GM18951 (cell line): ENCODE results near the gene OSGIN1.

Source experiments
- POLR2A ChIP-seq: IDR thresholded peaks from 4 replicates; pipeline ENCODE4 v1.6.1; 2011; ENCODE audit warnings: mild to moderate bottlenecking; ENCODE audit not compliant: insufficient read length, insufficient read depth; ENCODE audit errors: extremely low read depth
- in situ Hi-C: fragments of 300-500 bp; cut with MboI; formaldehyde crosslinking; loops from one replicate; pipeline ENCODE4 v1.12.0; 2022; ENCODE audit warnings: low sequenced_read_pairs, mixed read lengths, inconsistent platforms; ENCODE audit not compliant: unreplicated experiment

OSGIN1 gene

GRCh38 chr16:83979441-83979840 is 26.4 kb downstream of the OSGIN1 start:
- in situ Hi-C loops, result no loop called here
- TF ChIP-seq POLR2A, result no peak

- in situ Hi-C loops, result no loop called here
- no peak for TF ChIP-seq POLR2A
Measured at GRCh38 chr16:83980794-83981193, 27.8 kb downstream of the OSGIN1 start.

DNA sequence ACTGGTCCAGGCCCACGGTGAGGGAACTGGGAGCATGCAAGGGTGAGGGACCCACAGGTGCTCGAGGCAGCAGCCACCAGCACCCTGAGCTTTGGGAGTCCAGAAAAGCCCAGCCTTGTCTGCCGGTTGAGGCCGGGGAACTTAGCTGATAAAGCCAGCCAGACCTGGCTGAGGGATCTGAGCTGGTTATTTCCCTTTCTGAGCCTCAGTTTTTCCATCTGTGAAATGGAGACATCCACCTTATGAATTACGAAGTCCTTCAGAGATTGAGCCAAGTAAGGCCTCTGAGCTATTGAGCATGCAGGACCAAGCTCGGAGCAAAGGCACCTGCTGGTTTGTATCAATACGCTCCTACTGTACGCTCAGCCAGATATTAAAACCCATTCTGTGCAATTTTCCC is 28.8 kb downstream of the OSGIN1 start:
- no peak for TF ChIP-seq POLR2A
- in situ Hi-C loops, result no loop called here

GRCh38 chr16:83983491-83983890 is 30.5 kb downstream of the OSGIN1 start:
- in situ Hi-C loops, result no loop called here
- TF ChIP-seq POLR2A, result no peak

GRCh38 chr16:83989300-83989699 is 36.3 kb downstream of the OSGIN1 start:
- TF ChIP-seq POLR2A, result no peak
- in situ Hi-C loops, result no loop called here

- in situ Hi-C loops, result no loop called here
- no peak for TF ChIP-seq POLR2A
Measured at GRCh38 chr16:83990492-83990891, 37.5 kb downstream of the OSGIN1 start.

DNA sequence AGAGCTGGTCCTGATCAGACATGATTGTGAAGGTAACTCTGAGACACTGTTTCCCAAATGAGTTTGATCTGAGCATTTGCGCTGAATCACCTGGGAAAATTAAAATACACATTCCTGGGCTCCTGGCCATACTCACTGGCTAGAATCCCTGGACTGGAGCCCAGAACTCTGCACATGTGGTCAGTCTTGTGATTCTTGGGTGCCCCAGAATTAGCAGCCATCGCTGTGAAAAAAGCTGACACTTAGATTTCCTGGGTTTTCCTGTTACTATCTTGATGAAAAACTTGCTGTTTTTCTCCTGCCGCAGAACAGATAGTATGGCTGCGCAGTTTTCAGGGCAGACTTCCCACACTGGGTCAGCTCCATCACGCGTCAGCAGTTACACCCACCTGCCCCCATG is 39.6 kb downstream of the OSGIN1 start:
- in situ Hi-C loops, result no loop called here

DNA sequence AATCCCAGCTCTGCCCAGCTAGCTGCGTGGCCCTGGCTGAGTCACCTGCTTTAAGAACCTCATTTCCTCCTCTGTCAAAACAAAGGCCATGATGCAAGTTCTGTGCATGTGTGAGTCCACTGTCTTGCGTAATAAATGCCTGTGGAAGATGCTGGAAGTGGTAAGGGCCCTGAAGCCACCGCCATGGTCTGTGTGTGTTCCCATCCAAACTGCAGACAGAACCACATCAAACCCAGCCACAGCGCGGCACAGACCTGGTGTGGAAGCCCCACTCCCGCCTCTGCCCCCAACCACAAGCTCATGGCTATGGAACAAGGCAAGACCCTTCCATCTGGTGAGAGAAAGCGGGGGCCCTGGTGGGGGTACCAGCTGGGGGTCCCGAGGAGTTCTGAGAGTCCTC is 41.0 kb downstream of the OSGIN1 start:
- in situ Hi-C loops, result no loop called here
- no peak for TF ChIP-seq POLR2A

More for the DNA sequence above, 39.6 kb downstream of the OSGIN1 start:
- TF ChIP-seq POLR2A, result no peak

GRCh38 chr16:83994703-83995102 is 41.7 kb downstream of the OSGIN1 start:
- TF ChIP-seq POLR2A, result no peak
- in situ Hi-C loops, result no loop called here

DNA sequence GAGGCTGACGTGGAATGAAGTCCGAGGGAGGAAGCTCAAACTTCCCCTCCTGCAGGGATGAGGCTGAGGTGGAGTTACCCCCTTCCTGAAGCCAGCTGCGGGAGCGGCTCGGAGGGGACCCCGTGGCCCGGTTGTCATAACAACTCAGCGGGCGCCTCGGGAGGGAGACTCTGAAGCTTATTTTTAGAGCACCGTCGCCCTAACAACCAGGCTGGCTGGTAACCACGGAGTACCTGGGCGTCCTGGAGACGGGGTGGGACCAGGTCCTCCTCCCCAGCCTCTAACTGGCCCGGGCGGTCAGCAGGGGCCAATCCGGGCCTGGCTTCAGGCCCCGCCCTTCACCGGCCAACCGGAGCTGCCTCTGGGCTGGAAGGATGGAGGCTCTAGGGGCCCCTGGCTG is 42.7 kb downstream of the OSGIN1 start:
- in situ Hi-C loops, result no loop called here
- no peak for TF ChIP-seq POLR2A

DNA sequence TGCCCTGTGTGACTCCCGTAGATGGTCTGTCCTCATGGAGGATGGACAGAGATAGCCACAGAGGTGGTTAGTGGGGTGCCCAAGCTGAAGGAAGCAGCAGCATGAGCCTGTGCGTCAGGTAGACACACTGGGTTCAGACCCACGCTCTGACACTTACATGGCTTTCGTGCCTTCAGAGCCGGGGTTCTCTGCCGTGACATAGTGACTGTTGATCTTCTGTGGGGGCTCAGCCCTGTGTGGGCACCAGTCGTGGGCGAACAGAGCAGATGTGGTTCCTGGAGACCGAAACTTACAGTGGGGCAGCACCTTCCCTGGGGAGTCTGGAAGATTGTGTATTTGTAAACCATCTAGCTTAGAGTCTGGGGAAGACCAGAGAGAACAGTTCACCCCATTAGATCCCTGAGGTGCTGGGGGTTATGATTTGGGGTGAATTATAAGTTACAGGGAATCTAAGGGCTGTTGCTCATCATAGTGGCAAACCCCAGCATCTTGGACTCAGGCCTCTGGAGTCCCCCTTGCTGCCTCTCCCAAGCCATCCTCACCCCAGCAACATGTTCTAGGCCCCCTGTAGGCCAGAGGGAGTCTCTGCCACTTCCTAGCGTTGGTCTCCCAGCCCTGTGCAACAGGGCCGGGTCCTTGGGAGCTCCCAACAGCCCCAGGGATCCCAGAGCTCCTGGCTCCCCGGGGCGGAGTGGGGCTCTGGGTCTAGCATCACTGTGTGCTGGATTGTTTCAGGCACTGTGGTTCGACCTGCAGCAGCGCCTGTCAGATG is 43.6 kb downstream of the OSGIN1 start:
- in situ Hi-C loops, result no loop called here
- no peak for TF ChIP-seq POLR2A

DNA sequence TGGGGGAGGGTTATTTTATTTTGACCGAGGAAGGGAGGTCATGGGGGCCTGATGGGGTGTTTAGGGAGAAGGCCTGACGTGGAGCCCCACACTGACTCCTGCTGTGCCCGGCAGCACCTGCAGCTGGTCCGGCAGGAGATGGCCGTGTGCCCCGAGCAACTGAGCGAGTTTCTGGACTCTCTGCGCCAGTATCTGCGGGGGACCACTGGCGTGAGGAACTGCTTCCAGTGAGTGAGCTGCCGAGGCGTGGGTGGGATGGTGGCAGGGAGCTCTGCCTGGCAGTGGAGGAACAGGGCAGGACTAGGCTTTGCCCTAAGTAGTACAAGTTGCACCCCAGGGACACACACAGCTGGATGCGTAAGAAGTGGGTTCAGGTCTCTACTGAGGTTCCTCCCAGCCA is 45.1 kb downstream of the OSGIN1 start:
- no peak for TF ChIP-seq POLR2A
- in situ Hi-C loops, result no loop called here

DNA sequence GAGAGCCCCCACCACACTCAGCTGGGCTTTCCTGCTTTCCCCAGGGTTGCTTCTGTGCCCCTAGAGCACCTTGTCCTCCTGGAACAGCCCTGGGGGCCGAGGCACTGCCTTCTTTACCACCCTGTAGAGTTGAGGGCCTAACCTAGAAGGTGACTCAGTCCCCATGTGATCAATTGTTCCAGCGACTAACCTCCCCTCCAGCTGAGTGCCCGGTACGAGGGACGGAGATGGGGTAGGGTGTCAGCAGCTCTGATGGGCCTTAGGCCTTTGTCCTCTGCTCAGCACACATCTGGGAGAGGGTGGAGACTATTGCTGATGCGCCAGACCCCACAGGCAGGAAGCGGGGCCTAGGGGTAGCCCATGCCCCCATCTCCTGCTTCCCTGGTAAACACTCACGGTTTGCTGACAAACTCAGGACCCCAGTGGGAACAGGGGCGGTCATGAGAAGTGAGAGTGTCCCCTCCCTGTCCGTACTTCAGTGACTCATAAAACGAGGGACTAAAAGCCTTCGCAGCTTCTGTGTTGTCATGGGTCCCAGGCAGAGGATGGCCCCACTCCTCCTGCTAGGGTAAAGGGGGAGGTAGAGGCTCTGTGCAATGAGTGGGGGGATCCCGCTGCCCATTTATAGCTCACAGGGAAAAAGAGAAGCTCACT is 48.1 kb downstream of the OSGIN1 start:
- no peak for TF ChIP-seq POLR2A
- in situ Hi-C loops, result no loop called here

- in situ Hi-C loops, result no loop called here
- TF ChIP-seq POLR2A, result no peak
Measured at GRCh38 chr16:84001726-84002125, 48.7 kb downstream of the OSGIN1 start.

- no peak for TF ChIP-seq POLR2A
- in situ Hi-C loops, result no loop called here
Measured at GRCh38 chr16:84003038-84003437, 50.0 kb downstream of the OSGIN1 start.

DNA sequence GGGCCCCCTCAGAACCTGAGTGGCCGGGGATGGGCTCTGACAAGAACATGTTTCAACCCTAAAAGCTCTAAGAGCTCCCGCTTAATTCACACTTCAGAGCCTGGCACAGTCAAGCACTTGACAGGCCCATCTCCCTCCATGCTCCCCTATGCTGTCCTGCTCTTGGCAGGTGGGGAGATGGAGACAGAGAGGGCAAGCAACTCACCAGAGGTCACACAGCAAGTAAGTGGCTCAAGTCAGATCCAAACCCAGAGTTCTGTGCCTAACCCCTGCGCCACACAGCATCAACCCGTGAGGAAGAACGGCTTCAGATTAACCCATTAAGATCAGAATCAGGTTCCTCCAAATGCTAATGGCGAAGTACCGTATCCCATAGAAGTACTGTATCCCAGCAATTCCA is 51.4 kb downstream of the OSGIN1 start:
- no peak for TF ChIP-seq POLR2A
- in situ Hi-C loops, result no loop called here
